Adrenal gland (tissue), 5 donors: ENCODE measurements around the gene ALDH1L1.

ENCODE experiments used
- CTCF ChIP-seq, 6 experiments: fragments of 450-650 bp in 4 of 6; fragments of 200-600 bp in 2 of 6; sonication (generic) in 1 of 6; IDR thresholded peaks; 1 replicate in 5 of 6; 2 replicates in 1 of 6; pipeline versions ENCODE4 v1.5.1 to v1.8.0; 2016 to 2021; ENCODE audit warnings: antibody characterized with exemption in 6 of 6, mild to moderate bottlenecking in 2 of 6, moderate library complexity in 1 of 6
- POLR2A ChIP-seq, 2 donors: fragments of 450-650 bp; IDR thresholded peaks; one replicate each; pipeline ENCODE4 v1.6.1; 2017; ENCODE audit warnings: antibody characterized with exemption in 2 of 2, mild to moderate bottlenecking in 2 of 2, moderate library complexity in 1 of 2
- donor health status: DM: no; HTN: no; CAD: no.

- TF ChIP-seq CTCF (IDR thresholded peaks at IDR 0.05) (no peak), POLR2A (IDR thresholded peaks at IDR 0.05) (no peak)
Observed at GRCh38 chr3:126194713-126195305, 14.4 kb upstream of the ALDH1L1 start.
